Fibroblast of lung (primary cell): Measurements from ENCODE around the gene PPP1R1B. TPM values are rescaled to one million over a fixed set of nuclear protein-coding genes. Genes with fewer than 3 reads are reported as not detected.

Experiments
- DNase-seq, 2 donors: peaks; one replicate each; pipeline versions ENCODE4 v3.0.0 to v3.0.0-alpha.2; 2010; ENCODE audit warnings: low read depth in 2 of 2
- H2AFZ ChIP-seq: 2 replicates; pipeline ENCODE4 v1.5.1; 2012; ENCODE audit warnings: low read length, control low read depth, inconsistent platforms
- H3K27ac ChIP-seq: 2 replicates; pipeline ENCODE4 v1.5.1; 2011; ENCODE audit warnings: low read length, control low read depth; ENCODE audit not compliant: insufficient read depth
- H3K27me3 ChIP-seq: 2 replicates; pipeline ENCODE4 v1.5.1; 2011; ENCODE audit warnings: mild to moderate bottlenecking, low read length; ENCODE audit not compliant: control insufficient read depth, insufficient read depth
- H3K36me3 ChIP-seq: 2 replicates; pipeline ENCODE4 v1.5.1; 2011; ENCODE audit warnings: low read length; ENCODE audit not compliant: control insufficient read depth, insufficient read depth
- H3K4me1 ChIP-seq: 2 replicates; pipeline ENCODE4 v1.5.1; 2011; ENCODE audit warnings: low read length; ENCODE audit not compliant: control insufficient read depth, insufficient read depth; ENCODE audit errors: extremely low read depth
- H3K4me2 ChIP-seq: 2 replicates; pipeline ENCODE4 v1.5.1; 2011; ENCODE audit warnings: low read length, control low read depth; ENCODE audit not compliant: insufficient read depth; ENCODE audit errors: extremely low read depth
- H3K4me3 ChIP-seq, 4 experiments: fragments of 200-600 bp in 1 of 4; sonication (generic) in 1 of 4; replicated peaks in 1 of 4; 2 replicates each; pipeline ENCODE4 v1.5.1; 2011 to 2016; ENCODE audit warnings: low read length in 4 of 4, low read depth in 3 of 4, mild to moderate bottlenecking in 3 of 4, control low read depth in 2 of 4, inconsistent platforms in 1 of 4, mixed read lengths in 1 of 4; ENCODE audit not compliant: insufficient read depth in 1 of 4; ENCODE audit errors: control extremely low read depth in 1 of 4
- H3K79me2 ChIP-seq: 2 replicates; pipeline ENCODE4 v1.5.1; 2012; ENCODE audit warnings: mild to moderate bottlenecking, low read length, inconsistent platforms; ENCODE audit not compliant: control insufficient read depth, insufficient read depth
- H3K9ac ChIP-seq: 2 replicates; pipeline ENCODE4 v1.5.1; 2011; ENCODE audit warnings: mild to moderate bottlenecking, low read length, control low read depth; ENCODE audit not compliant: insufficient read depth
- H3K9me3 ChIP-seq: 2 replicates; pipeline ENCODE4 v1.5.1; 2012; ENCODE audit warnings: low read depth, low read length; ENCODE audit not compliant: control insufficient read depth, insufficient read depth
- H4K20me1 ChIP-seq: 2 replicates; pipeline ENCODE4 v1.5.1; 2011; ENCODE audit warnings: low read length; ENCODE audit not compliant: control insufficient read depth, insufficient read depth; ENCODE audit errors: extremely low read depth
- EZH2 ChIP-seq: IDR thresholded peaks from 2 replicates; pipeline ENCODE4 v1.5.1; 2012; ENCODE audit warnings: low read length, control low read depth, mild to moderate bottlenecking; ENCODE audit errors: missing control alignments
- polyA plus RNA-seq, 2 donors: library from polyadenylated mRNA; depleted of rRNA in 1 of 2; stranded (reverse) in 1 of 2; unstranded in 1 of 2; fragments of >200 nt; gene quantifications; 2 replicates each; pipeline ENCODE4 v1.2.1, GENCODE V29; 2011 to 2012; ENCODE audit warnings: missing spikeins in 1 of 2
- total RNA-seq: library from RNA; depleted of rRNA; stranded (reverse); fragments of >200 nt; gene quantifications from 2 replicates; pipeline ENCODE4 v1.2.1, GENCODE V29; 2014
- TF ChIP-seq, protein P1 (sequence below), 2 donors: IDR thresholded peaks in 1 of 2; conservative IDR thresholded peaks in 1 of 2; 1 replicate in 1 of 2; 2 replicates in 1 of 2; pipeline ENCODE4 v1.5.1; 2011 to 2012; ENCODE audit warnings: low read length in 2 of 2, control low read depth in 1 of 2, inconsistent platforms in 1 of 2, low read depth in 1 of 2, mild to moderate bottlenecking in 1 of 2

PPP1R1B gene
- total and polyA plus RNA-seq, 2 donors (not counting 1 experiment from before 2014, with no cell fraction given): under 0.01 to 0.05 TPM

DNA sequence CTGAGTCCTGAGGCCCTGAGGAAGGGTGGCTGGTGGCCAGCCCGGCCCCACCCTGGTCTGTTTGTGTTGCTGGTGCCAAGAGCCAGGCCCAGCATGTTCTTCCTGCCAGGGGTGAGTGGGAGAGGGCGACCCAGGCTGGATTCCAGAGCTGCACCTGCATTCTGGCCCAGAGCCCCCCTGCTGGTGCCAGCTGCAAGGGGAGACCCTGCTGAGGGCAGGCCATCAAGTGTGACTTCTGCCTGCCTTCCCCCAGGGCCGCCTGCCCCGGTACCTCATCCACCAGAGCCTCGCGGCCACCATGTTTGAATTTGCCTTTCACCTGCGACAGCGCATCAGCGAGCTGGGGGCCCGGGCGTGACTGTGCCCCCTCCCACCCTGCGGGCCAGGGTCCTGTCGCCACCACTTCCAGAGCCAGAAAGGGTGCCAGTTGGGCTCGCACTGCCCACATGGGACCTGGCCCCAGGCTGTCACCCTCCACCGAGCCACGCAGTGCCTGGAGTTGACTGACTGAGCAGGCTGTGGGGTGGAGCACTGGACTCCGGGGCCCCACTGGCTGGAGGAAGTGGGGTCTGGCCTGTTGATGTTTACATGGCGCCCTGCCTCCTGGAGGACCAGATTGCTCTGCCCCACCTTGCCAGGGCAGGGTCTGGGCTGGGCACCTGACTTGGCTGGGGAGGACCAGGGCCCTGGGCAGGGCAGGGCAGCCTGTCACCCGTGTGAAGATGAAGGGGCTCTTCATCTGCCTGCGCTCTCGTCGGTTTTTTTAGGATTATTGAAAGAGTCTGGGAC lies 36.0 kb downstream of the PPP1R1B start:
- H2AFZ ChIP-seq: no peak overlapping the region
- no peak for DNase-seq
- H3K4me3 ChIP-seq: no peak overlapping the region
- no peaks in the 10 kb centered on the region for H3K79me2 ChIP-seq
- H3K36me3 ChIP-seq: peaks cover 10% of the 10 kb centered on the region
- H4K20me1 ChIP-seq: no peaks in the 10 kb centered on the region
- peaks cover 15% of the 10 kb centered on the region for H3K27me3 ChIP-seq
- TF ChIP-seq, protein P1, sequence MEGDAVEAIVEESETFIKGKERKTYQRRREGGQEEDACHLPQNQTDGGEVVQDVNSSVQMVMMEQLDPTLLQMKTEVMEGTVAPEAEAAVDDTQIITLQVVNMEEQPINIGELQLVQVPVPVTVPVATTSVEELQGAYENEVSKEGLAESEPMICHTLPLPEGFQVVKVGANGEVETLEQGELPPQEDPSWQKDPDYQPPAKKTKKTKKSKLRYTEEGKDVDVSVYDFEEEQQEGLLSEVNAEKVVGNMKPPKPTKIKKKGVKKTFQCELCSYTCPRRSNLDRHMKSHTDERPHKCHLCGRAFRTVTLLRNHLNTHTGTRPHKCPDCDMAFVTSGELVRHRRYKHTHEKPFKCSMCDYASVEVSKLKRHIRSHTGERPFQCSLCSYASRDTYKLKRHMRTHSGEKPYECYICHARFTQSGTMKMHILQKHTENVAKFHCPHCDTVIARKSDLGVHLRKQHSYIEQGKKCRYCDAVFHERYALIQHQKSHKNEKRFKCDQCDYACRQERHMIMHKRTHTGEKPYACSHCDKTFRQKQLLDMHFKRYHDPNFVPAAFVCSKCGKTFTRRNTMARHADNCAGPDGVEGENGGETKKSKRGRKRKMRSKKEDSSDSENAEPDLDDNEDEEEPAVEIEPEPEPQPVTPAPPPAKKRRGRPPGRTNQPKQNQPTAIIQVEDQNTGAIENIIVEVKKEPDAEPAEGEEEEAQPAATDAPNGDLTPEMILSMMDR (conservative IDR thresholded peaks at IDR 0.05 in 1 of 2, IDR thresholded peaks at IDR 0.05 in 1 of 2; ENCODE audit: low read depth in 1 of 2, low read length in 2 of 2): no peak
- no peak for TF ChIP-seq EZH2
- H3K9ac ChIP-seq: no peak overlapping the region
- H3K4me2 ChIP-seq: no peak overlapping the region
- no peaks in the 10 kb centered on the region for H3K4me1 ChIP-seq
- no peaks in the 10 kb centered on the region for H3K9me3 ChIP-seq
- no peak overlapping the region for H3K27ac ChIP-seq

DNA sequence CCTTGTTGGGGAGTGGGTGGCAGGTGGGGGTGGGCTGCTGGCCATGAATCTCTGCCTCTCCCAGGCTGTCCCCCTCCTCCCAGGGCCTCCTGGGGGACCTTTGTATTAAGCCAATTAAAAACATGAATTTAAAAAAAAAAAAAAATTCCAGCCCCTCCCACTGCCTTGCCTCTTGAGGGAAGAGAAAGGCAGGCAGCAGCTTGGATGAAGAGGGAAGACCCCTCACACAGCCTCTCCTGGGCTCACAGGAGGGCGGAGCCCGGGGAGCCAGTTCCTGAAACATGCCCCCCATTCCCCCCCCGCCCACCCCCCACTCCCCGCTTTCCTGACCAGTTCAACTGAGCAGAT lies 36.6 kb downstream of the PPP1R1B start:
- DNase-seq: no peak
- Histone ChIP-seq H3K9ac (no peak overlapping the region), H3K9me3 (no peaks in the 10 kb centered on the region), H3K79me2 (no peaks in the 10 kb centered on the region), H3K4me1 (peaks cover 2% of the 10 kb centered on the region), H3K4me2 (no peak overlapping the region), H3K4me3 (no peak overlapping the region), H3K27me3 (peaks cover 15% of the 10 kb centered on the region), H4K20me1 (no peaks in the 10 kb centered on the region), H2AFZ (no peak overlapping the region), H3K36me3 (peaks cover 10% of the 10 kb centered on the region), H3K27ac (no peak overlapping the region)
- no peak for TF ChIP-seq EZH2
- TF ChIP-seq, protein P1 (conservative IDR thresholded peaks at IDR 0.05 in 1 of 2, IDR thresholded peaks at IDR 0.05 in 1 of 2; ENCODE audit: low read depth in 1 of 2, low read length in 2 of 2): no peak

DNA sequence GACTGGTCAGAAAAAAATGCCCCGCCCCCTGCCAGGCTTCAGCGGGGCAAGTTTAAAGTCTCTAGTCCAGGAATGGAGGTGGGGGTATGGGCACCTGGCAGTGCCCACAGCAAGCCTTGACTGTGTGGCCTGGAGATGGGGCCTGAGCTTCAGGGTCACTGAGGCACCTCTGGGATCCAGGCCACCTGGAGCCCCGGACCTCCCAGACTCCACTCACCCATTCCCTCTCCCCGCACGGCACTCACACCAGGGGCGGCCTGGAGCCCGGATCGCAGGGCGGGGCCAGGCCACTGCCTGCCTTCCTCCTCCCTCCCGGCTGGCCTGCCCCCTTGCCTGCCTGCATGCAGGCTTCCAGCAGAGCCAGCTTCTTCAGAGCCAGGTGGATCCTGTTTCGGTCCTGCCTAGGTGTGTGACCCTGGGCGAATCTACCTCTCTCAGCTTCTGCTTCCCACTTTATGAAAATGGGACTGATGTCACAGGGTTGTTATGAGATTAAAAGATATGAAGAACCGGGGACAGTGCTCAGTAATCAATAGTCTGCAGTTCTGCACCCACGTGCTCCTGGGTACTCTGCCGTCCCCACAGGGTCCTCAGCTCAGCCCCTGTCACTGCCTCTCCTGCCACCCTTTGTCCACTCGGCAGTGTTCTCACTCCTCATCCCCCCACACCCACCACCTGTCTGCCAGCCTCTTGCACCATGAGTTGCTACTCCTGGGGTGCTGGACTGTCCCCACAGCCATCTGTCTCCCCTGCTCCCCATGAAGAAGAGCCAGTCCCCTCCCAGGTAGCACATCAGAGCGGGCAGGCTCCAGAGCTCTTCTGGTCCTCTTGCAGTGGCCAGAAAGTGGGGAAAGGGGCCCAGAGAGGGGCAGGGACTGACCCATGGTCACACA lies 37.2 kb downstream of the PPP1R1B start:
- no peak overlapping the region for H2AFZ ChIP-seq
- no peak overlapping the region for H3K4me2 ChIP-seq
- peaks cover 18% of the 10 kb centered on the region for H3K27me3 ChIP-seq
- H4K20me1 ChIP-seq: no peaks in the 10 kb centered on the region
- peaks cover 2% of the 10 kb centered on the region for H3K4me1 ChIP-seq
- no peaks in the 10 kb centered on the region for H3K9me3 ChIP-seq
- H3K79me2 ChIP-seq: no peaks in the 10 kb centered on the region
- TF ChIP-seq, protein P1 (conservative IDR thresholded peaks at IDR 0.05 in 1 of 2, IDR thresholded peaks at IDR 0.05 in 1 of 2; ENCODE audit: low read depth in 1 of 2, low read length in 2 of 2): no peak
- no peak for TF ChIP-seq EZH2
- no peak overlapping the region for H3K27ac ChIP-seq
- no peak overlapping the region for H3K4me3 ChIP-seq
- no peak for DNase-seq
- no peak overlapping the region for H3K9ac ChIP-seq
- peaks cover 10% of the 10 kb centered on the region for H3K36me3 ChIP-seq
